Measurements from ENCODE around the gene TMEM185B. TPM values are rescaled to one million over a fixed set of nuclear protein-coding genes. Genes with fewer than 3 reads are reported as not detected.

Gene TMEM185B
- total and polyA plus RNA-seq, 10 of the 15 experiments (the other 5 are each of a cell fraction or from before 2014, with no cell fraction given), result 2.4 to 20.9 (median 14.5) TPM

- CTCF ChIA-PET, result interaction anchor here (1.0 to 8.5 kb wide), 13 partner anchors 16 to 503 kb away, joined by 3 to 148 read pairs (median 4); partner anchors contain the start of genes PTPN4 and TMEM185B
- peak; percentile 23 for ATAC-seq
- Histone ChIP-seq H2AFZ (ENCODE audit: control insufficient read depth, low read depth, low read length) (peak overlapping the region; percentile 24; the same call in 1 of the 2 replicates), H4K20me1 (ENCODE audit: control insufficient read depth, insufficient read depth) (no peaks in the 10 kb centered on the region), H3K27me3 (replicated peaks in 1 of 2; ENCODE audit: control insufficient read depth in 2 of 2, insufficient read depth in 2 of 2, low read length in 1 of 2) (no peaks in the 10 kb centered on the region), H3K36me3 (ENCODE audit: control insufficient read depth in 2 of 2, insufficient read depth in 2 of 2, low read length in 1 of 2) (no peaks in the 10 kb centered on the region; a peak in 1 of 4 replicates), H3K9ac (ENCODE audit: control insufficient read depth, insufficient read depth, low read length) (peak overlapping the region; percentile 45), H3K4me1 (ENCODE audit: control insufficient read depth, insufficient read depth, low read length) (peaks cover 34% of the 10 kb centered on the region), H3K9me3 (replicated peaks; ENCODE audit: control insufficient read depth, insufficient read depth, low read length) (no peaks in the 10 kb centered on the region), H3K79me2 (ENCODE audit: control insufficient read depth, insufficient read depth, low read length) (peaks cover 4% of the 10 kb centered on the region), H3K4me3 (peak overlapping the region; percentile 27), H3K4me2 (ENCODE audit: control insufficient read depth, insufficient read depth) (peak overlapping the region; percentile 78), H3K27ac (ENCODE audit: control insufficient read depth, insufficient read depth) (peak overlapping the region; percentile 90)
- intact Hi-C loops (cut with micrococcal nuclease; ENCODE audit: unreplicated experiment) (loop anchor here (2.0 to 5.0 kb wide), 4 partner anchors 135 to 536 kb away; partner anchors contain the start of gene EPB41L5), in situ Hi-C loops (cut with MboI) (loop anchor here (5.0 kb wide), 1 partner anchor 421 kb away; the partner anchor contains the start of gene PTPN4)
- POLR2A ChIA-PET, result interaction anchor here (1.0 to 1.6 kb wide), 3 partner anchors 54 to 826 kb away, joined by 3 to 4 read pairs (median 3); no protein-coding TSS in a partner anchor
- WGBS (ENCODE audit: insufficient coverage, insufficient replicate concordance, low lambda C conversion rate, missing lambda C conversion rate), result 7% methylated on average over 7 of the region's 7 CpGs
- FAIRE-seq, result no peak
- no peak for TF ChIP-seq ATF3 (IDR thresholded peaks at IDR 0.05; ENCODE audit: borderline replicate concordance, extremely low read depth, low read depth, low read length)
- TF ChIP-seq MEF2B (IDR thresholded peaks at IDR 0.05; ENCODE audit: partially characterized antibody, poor library complexity, severe bottlenecking), result no peak
- no peak for TF ChIP-seq ELK1 (IDR thresholded peaks at IDR 0.05; ENCODE audit: low read depth, low read length)
- TF ChIP-seq SIX5 (IDR thresholded peaks at IDR 0.05; ENCODE audit: low read depth, low read length, severe bottlenecking), result no peak
- TF ChIP-seq ZNF207 (IDR thresholded peaks at IDR 0.05; ENCODE audit: borderline replicate concordance), result no peak
- TF ChIP-seq POLR2AphosphoS2 (IDR thresholded peaks at IDR 0.05; ENCODE audit: low read depth, low read length), result no peak
- no peak for TF ChIP-seq GATAD2B (conservative IDR thresholded peaks at IDR 0.05; ENCODE audit: low read depth)
- TF ChIP-seq YY1 (IDR thresholded peaks at IDR 0.05; ENCODE audit: low read depth, low read length), result no peak
- no peak for TF ChIP-seq MTA2 (IDR thresholded peaks at IDR 0.05; ENCODE audit: low read depth)
- no peak for DNase-seq (ENCODE audit: low read depth, low spot score)
- BruUV-seq (replicated peaks), result no TSS peak
- RAD21 ChIA-PET (ENCODE audit: unreplicated experiment), result interaction anchor here (0.8 to 4.5 kb wide), 6 partner anchors 32 to 474 kb away, joined by 3 to 38 read pairs (median 12); partner anchors contain the start of gene TMEM185B
- SMC1A ChIA-PET (ENCODE audit: uncharacterized antibody, unreplicated experiment), result interaction anchor here (0.7 to 7.1 kb wide), 8 partner anchors 24 to 416 kb away, joined by 3 to 103 read pairs (median 4); no protein-coding TSS in a partner anchor
Observed at GRCh38 chr2:120177973-120178372, 45.2 kb downstream of the TMEM185B start.

Measured in GM12878 (cell line).